ENCODE results near the gene G6PC3.

G6PC3 gene

GRCh38 chr17:44069974-44070454, 521 bp upstream of the G6PC3 start (continued):
- 0 out of 2 replicates have a peak, but pooled peaks have one; percentile 3 for TF ChIP-seq ZNF513 (tag by site-specific recombination; IDR thresholded peaks at IDR 0.05)
- TF ChIP-seq BCL11A (tag by site-specific recombination; IDR thresholded peaks at IDR 0.05; ENCODE audit: low read depth): no peak
- no peak for TF ChIP-seq ZNF792 (tag by site-specific recombination; IDR thresholded peaks at IDR 0.05)
- TF ChIP-seq PRDM4 (tag by site-specific recombination; IDR thresholded peaks at IDR 0.05): peak; percentile 50; the same call in 1 of the 2 replicates
- TF ChIP-seq ZNF248 (tag by site-specific recombination; IDR thresholded peaks at IDR 0.05): no peak
- TF ChIP-seq ZNF2 (tag by site-specific recombination; IDR thresholded peaks at IDR 0.05): no peak

GRCh38 chr17:44071198-44071520, 624 bp downstream of the G6PC3 start:
- ChIA-PET CTCF (interaction anchor here (0.6 to 2.7 kb wide), 7 partner anchors 12 to 274 kb away, joined by 3 to 10 read pairs (median 3); partner anchors contain the start of genes HDAC5 and MPP2), POLR2A (interaction anchor here (0.5 to 1.8 kb wide), 9 partner anchors 15 to 115 kb away, joined by 3 to 14 read pairs (median 4); partner anchors contain the start of genes HDAC5 and TMUB2)
- H3K36me3 ChIP-seq (ENCODE audit: control insufficient read depth in 2 of 2, insufficient read depth in 1 of 2, low read length in 2 of 2): peaks cover 6 to 32% of the 10 kb centered on the region in 2 experiments
- H3K9me3 ChIP-seq (ENCODE audit: control insufficient read depth, insufficient read depth, low read depth, low read length): no peaks in the 10 kb centered on the region
- TF ChIP-seq ZNF660 (tag by site-specific recombination; IDR thresholded peaks at IDR 0.05) (0 out of 2 replicates have a peak, but pooled peaks have one; percentile 5), ZNF324 (tag by site-specific recombination; IDR thresholded peaks at IDR 0.05) (no peak), BCL11A (tag by site-specific recombination; IDR thresholded peaks at IDR 0.05; ENCODE audit: low read depth) (no peak), TSHZ1 (tag by site-specific recombination; IDR thresholded peaks at IDR 0.05; ENCODE audit: borderline replicate concordance) (no peak), ZNF585B (tag by site-specific recombination; IDR thresholded peaks at IDR 0.05) (no peak), ZBTB17 (tag by site-specific recombination; IDR thresholded peaks at IDR 0.05) (peak; percentile 89), ZNF692 (tag by site-specific recombination; IDR thresholded peaks at IDR 0.05) (peak; percentile 9; the same call in 1 of the 2 replicates), ZNF2 (tag by site-specific recombination; IDR thresholded peaks at IDR 0.05) (no peak), ZNF76 (tag by site-specific recombination; IDR thresholded peaks at IDR 0.05; ENCODE audit: borderline replicate concordance, low read depth) (0 out of 2 replicates have a peak, but pooled peaks have one; percentile 11), ZFP3 (tag by site-specific recombination; IDR thresholded peaks at IDR 0.05; ENCODE audit: low read depth) (no peak), ZNF138 (tag by site-specific recombination; IDR thresholded peaks at IDR 0.05; ENCODE audit: borderline replicate concordance) (no peak), ZNF518A (tag by site-specific recombination; conservative IDR thresholded peaks at IDR 0.05; ENCODE audit: low read depth) (no peak), ZNF362 (tag by site-specific recombination; IDR thresholded peaks at IDR 0.05) (0 out of 2 replicates have a peak, but pooled peaks have one; percentile 42), KLF16 (tag by site-specific recombination; IDR thresholded peaks at IDR 0.05) (0 out of 2 replicates have a peak, but pooled peaks have one; percentile 17)
- peaks cover 12% of the 10 kb centered on the region for H3K4me1 ChIP-seq (ENCODE audit: control insufficient read depth, insufficient read depth, low read length)
- peak overlapping the region; percentile 50 for H3K4me3 ChIP-seq (ENCODE audit: low read depth, low read length)
- H3K27ac ChIP-seq (ENCODE audit: extremely low read depth, low read depth, low read length): peak overlapping the region; percentile 97
